ENCODE data around the gene TICAM2.

Gene TICAM2

DNA sequence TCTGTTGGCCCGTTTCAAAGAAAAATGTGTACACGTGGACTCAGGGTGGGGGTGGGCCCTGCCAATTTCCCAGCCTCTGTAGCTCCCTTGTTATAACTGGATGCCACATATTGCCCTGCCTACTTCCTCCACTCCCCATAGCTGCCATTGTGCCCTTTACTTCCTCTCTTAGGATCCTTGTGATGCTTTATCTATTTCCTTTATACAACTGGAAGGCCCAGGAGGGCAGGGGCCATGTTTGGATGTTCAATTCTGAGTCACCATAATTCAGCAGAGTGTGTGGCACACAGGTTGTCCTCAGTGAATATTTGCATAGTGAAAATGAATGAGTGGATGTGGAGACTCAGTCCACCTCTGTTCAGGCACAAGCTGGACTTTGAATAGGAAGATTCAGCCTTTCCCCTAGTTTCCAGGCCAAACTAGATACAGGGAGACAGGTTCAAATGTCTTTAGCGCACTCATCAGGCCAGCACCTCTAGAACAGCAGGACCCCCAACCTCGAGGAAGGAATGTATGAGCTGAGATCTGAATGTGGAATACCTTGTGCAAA lies 47.1 kb downstream of the TICAM2 start:
- no peak for DNase-seq (ENCODE audit: extremely low read depth, low read depth)
- H3K4me3 ChIP-seq (replicated peaks; ENCODE audit: low read depth, low read length), result no peak overlapping the region
- TF ChIP-seq, protein P1, sequence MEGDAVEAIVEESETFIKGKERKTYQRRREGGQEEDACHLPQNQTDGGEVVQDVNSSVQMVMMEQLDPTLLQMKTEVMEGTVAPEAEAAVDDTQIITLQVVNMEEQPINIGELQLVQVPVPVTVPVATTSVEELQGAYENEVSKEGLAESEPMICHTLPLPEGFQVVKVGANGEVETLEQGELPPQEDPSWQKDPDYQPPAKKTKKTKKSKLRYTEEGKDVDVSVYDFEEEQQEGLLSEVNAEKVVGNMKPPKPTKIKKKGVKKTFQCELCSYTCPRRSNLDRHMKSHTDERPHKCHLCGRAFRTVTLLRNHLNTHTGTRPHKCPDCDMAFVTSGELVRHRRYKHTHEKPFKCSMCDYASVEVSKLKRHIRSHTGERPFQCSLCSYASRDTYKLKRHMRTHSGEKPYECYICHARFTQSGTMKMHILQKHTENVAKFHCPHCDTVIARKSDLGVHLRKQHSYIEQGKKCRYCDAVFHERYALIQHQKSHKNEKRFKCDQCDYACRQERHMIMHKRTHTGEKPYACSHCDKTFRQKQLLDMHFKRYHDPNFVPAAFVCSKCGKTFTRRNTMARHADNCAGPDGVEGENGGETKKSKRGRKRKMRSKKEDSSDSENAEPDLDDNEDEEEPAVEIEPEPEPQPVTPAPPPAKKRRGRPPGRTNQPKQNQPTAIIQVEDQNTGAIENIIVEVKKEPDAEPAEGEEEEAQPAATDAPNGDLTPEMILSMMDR (IDR thresholded peaks at IDR 0.05; ENCODE audit: low read depth, low read length, missing control alignments), result no peak

DNA sequence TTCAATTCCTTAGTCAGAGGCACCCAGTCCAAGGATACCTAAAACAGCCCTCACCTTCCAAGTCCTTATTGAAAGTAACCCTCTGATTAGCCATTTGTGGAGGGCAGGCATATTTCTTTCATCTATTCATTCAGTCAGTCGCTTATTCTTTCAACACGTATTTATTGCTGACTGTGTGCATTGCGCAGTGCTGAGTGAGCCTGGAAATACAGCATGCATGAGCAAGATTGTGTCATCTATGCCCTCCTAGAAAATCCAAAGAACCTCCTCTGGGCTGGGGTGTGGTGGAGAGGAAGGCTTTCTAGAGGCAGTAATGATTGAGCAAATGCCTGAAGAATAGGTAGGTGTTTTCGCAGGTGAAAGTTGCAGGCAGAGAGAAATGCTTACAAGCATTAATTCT lies 49.2 kb downstream of the TICAM2 start:
- H3K4me3 ChIP-seq (replicated peaks; ENCODE audit: low read depth, low read length), result no peak overlapping the region
- DNase-seq (ENCODE audit: extremely low read depth, low read depth), result no peak
- TF ChIP-seq, protein P1 (IDR thresholded peaks at IDR 0.05; ENCODE audit: low read depth, low read length, missing control alignments), result no peak

DNA sequence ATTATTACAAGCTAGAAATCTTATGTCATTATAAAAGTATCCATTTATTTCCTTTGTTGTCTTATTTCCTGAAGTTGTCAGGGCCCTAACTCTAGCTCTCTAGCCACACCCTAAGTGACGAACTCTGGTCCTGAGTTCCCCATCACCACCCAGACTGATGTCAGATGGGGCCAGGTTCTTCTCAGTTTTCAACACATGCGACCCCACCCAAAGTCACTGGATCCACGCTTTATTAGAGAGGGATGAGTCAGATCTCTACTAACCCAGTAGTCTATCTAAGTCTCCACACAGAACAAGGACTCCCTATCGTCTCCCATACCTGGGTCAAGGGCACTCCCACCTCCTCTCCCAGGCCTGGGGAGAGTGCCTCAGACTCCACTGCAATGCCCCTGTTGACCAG lies 50.9 kb downstream of the TICAM2 start:
- TF ChIP-seq, protein P1 (IDR thresholded peaks at IDR 0.05; ENCODE audit: low read depth, low read length, missing control alignments), result no peak
- H3K4me3 ChIP-seq (replicated peaks; ENCODE audit: low read depth, low read length), result no peak overlapping the region
- DNase-seq (ENCODE audit: extremely low read depth, low read depth), result no peak

DNA sequence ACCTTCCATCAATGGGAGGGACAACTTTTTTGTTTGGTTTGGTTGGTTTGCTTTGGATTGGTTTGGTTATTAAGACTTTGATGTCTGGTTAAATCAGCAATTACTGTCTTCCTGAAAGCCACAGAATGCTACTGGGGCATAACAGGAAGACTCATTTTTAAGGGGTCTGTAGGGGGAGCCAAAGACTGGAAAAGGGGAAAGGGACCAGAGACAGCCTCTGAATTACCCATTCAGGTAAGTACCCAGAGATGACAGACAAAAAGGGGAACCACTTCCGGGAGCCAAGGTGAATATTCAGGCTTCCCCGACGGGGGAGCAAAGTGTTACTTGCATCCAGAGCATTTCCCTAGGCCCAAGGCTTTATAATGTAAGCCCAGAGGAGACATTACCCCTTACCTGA lies 53.1 kb downstream of the TICAM2 start:
- DNase-seq (ENCODE audit: extremely low read depth, low read depth), result no peak
- TF ChIP-seq, protein P1 (IDR thresholded peaks at IDR 0.05; ENCODE audit: low read depth, low read length, missing control alignments), result peak; percentile 36
- no peak overlapping the region for H3K4me3 ChIP-seq (replicated peaks; ENCODE audit: low read depth, low read length)

DNA sequence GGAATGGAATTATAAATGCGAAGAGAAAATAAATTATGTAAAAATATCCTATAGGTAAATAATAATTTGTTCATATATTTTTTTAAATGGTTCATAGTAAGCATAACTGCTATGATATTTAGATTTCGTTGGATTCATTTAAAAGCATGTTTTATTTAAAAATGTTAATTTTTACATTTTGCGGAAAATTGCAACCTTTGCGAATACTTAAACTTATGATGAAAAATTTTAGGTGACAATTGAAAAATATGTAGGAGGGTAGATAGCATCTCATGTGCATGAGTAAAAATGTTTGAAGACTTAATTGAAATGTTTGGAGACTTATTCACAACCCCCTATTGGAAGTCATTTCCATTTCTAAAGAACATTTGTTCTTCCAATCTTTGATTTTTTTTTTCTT lies 53.6 kb downstream of the TICAM2 start:
- TF ChIP-seq, protein P1 (IDR thresholded peaks at IDR 0.05; ENCODE audit: low read depth, low read length, missing control alignments), result no peak
- H3K4me3 ChIP-seq (replicated peaks; ENCODE audit: low read depth, low read length), result no peak overlapping the region
- DNase-seq (ENCODE audit: extremely low read depth, low read depth), result no peak

DNA sequence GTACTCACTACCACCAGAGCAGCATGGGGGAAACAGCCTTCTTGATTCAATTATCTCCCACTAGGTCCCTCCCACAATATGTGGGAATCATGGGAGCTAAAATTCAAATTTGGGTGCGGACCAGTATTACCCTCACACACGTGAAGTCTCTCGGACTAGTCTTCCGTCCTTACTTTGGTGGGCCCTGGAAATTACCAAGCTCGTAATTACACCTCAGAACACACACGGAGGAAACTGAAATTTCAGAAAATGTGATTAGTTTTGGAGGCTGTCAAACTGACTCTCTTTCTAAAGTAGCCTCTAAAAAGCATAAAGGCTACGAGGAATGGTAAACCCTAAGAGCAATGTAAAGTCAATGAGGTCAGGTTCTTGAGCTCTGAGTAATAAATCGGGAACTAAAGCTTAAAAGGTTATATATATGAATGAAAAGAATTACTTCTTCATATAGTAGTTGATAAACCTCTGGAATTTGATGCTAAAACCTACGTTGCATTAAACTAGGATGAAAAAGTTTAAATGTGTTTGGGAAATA lies 56.9 kb downstream of the TICAM2 start:
- TF ChIP-seq, protein P1 (IDR thresholded peaks at IDR 0.05; ENCODE audit: low read depth, low read length, missing control alignments), result no peak
- H3K4me3 ChIP-seq (replicated peaks; ENCODE audit: low read depth, low read length), result no peak overlapping the region
- no peak for DNase-seq (ENCODE audit: extremely low read depth, low read depth)

Measured in HFF-Myc (cell line).